IMR-90 (cell line): ENCODE results near the gene SPINT2. TPM values are rescaled to one million over a fixed set of nuclear protein-coding genes. Genes with fewer than 3 reads are reported as not detected.

Experiments
- ATAC-seq: fragments of 200-7000 bp; cut with Tn5 transposase; 2 replicates; pipeline ENCODE4 v1.9.1; 2020; ENCODE audit warnings: low read depth, mild to moderate bottlenecking, moderate library complexity
- BruUV-seq: library from RNA; stranded (reverse); fragments of 400-500 nt; replicated peaks from 2 replicates; lab custom pipeline; 2021; lab: Mats Ljungman, UMichigan
- CTCF ChIA-PET: fragments of 300-600 bp; formaldehyde crosslinking; extraction: SDS; loops from one replicate; lab custom pipeline; 2021; ENCODE audit warnings: antibody characterized with exemption; lab: Yijun Ruan, JAX
- POLR2A ChIA-PET: fragments of 300-600 bp; sonication (Branson Sonifier 250); formaldehyde crosslinking; loops from one replicate; lab custom pipeline; 2022; ENCODE audit warnings: antibody characterized with exemption; ENCODE audit not compliant: unreplicated experiment; lab: Charles Lee
- DNase-seq: peaks from one replicate; pipeline ENCODE4 v3.0.0; 2013
- H2AFZ ChIP-seq: replicated peaks from 2 replicates; pipeline ENCODE3; 2013; ENCODE audit warnings: low read length, mild to moderate bottlenecking; ENCODE audit not compliant: poor library complexity
- H2AK5ac ChIP-seq: 2 replicates; pipeline ENCODE4 v1.6.1; 2013; ENCODE audit warnings: low read depth, low read length, inconsistent platforms
- H2AK9ac ChIP-seq: replicated peaks from 2 replicates; pipeline ENCODE3; 2013; ENCODE audit warnings: mild to moderate bottlenecking, low read depth, low read length, moderate library complexity; ENCODE audit not compliant: poor library complexity
- H2BK120ac ChIP-seq: 2 replicates; pipeline ENCODE4 v1.6.1; 2013; ENCODE audit warnings: low read depth, low read length, inconsistent platforms
- H2BK15ac ChIP-seq: 3 replicates; pipeline ENCODE4 v1.6.1; 2013; ENCODE audit warnings: low read depth, low read length, inconsistent platforms
- H2BK20ac ChIP-seq: 2 replicates; pipeline ENCODE4 v1.6.1; 2013; ENCODE audit warnings: low read depth, mild to moderate bottlenecking, inconsistent platforms, low read length, moderate library complexity
- H2BK5ac ChIP-seq: 2 replicates; pipeline ENCODE4 v1.6.1; 2013; ENCODE audit warnings: mild to moderate bottlenecking, low read depth, low read length, inconsistent platforms; ENCODE audit not compliant: poor library complexity, severe bottlenecking
- H3K14ac ChIP-seq: replicated peaks from 2 replicates; pipeline ENCODE4 v1.6.1; 2013; ENCODE audit warnings: low read depth, low read length, inconsistent platforms
- H3K18ac ChIP-seq: 2 replicates; pipeline ENCODE4 v1.6.1; 2013; ENCODE audit warnings: low read depth, low read length, control low read depth
- H3K23ac ChIP-seq: 2 replicates; pipeline ENCODE4 v1.6.1; 2013; ENCODE audit warnings: low read depth, low read length, inconsistent platforms
- H3K27ac ChIP-seq: 2 replicates; pipeline ENCODE4 v1.5.1; 2013; ENCODE audit warnings: mild to moderate bottlenecking, control low read depth, low read length; ENCODE audit not compliant: insufficient read depth
- H3K27me3 ChIP-seq: 2 replicates; pipeline ENCODE4 v1.6.1; 2013; ENCODE audit warnings: low read length; ENCODE audit not compliant: control insufficient read depth, insufficient read depth
- H3K36me3 ChIP-seq: 2 replicates; pipeline ENCODE4 v1.6.1; 2013; ENCODE audit warnings: low read length, mixed read lengths; ENCODE audit not compliant: control insufficient read depth, insufficient read depth
- H3K4ac ChIP-seq: 2 replicates; pipeline ENCODE4 v1.6.1; 2013; ENCODE audit warnings: low read depth, low read length, inconsistent platforms
- H3K4me1 ChIP-seq: 2 replicates; pipeline ENCODE4 v1.6.1; 2013; ENCODE audit warnings: low read length, mixed read lengths; ENCODE audit not compliant: control insufficient read depth, insufficient read depth
- H3K4me2 ChIP-seq: 2 replicates; pipeline ENCODE4 v1.6.1; 2013; ENCODE audit warnings: low read depth, mild to moderate bottlenecking, control low read depth, low read length, moderate library complexity
- H3K4me3 ChIP-seq: 2 replicates; pipeline ENCODE4 v1.5.1; 2013; ENCODE audit warnings: low read depth, mild to moderate bottlenecking, control low read depth, low read length, moderate library complexity; ENCODE audit not compliant: insufficient read depth
- H3K56ac ChIP-seq: 2 replicates; pipeline ENCODE4 v1.6.1; 2013; ENCODE audit warnings: low read length, inconsistent platforms; ENCODE audit not compliant: insufficient read depth; ENCODE audit errors: extremely low read depth
- H3K79me1 ChIP-seq, 2 experiments: 2 replicates each; pipeline ENCODE4 v1.6.1; 2013; ENCODE audit warnings: low read length in 2 of 2, inconsistent platforms in 1 of 2, low read depth in 1 of 2
- H3K9ac ChIP-seq: 2 replicates; pipeline ENCODE4 v1.6.1; 2013; ENCODE audit warnings: low read depth, low read length, control low read depth
- H3K9me1 ChIP-seq: 2 replicates; pipeline ENCODE4 v1.6.1; 2013; ENCODE audit warnings: low read length, inconsistent platforms; ENCODE audit not compliant: insufficient read depth
- H3K9me3 ChIP-seq: 2 replicates; pipeline ENCODE4 v1.6.1; 2013; ENCODE audit warnings: low read length; ENCODE audit not compliant: control insufficient read depth, insufficient read depth
- H4K20me1 ChIP-seq: 2 replicates; pipeline ENCODE4 v1.6.1; 2013; ENCODE audit warnings: low read length, inconsistent platforms; ENCODE audit not compliant: insufficient read depth
- H4K5ac ChIP-seq: 2 replicates; pipeline ENCODE4 v1.6.1; 2013; ENCODE audit warnings: mild to moderate bottlenecking, low read depth, low read length, control low read depth
- H4K8ac ChIP-seq, 2 experiments: 2 replicates each; pipeline ENCODE4 v1.6.1; 2013; ENCODE audit warnings: low read depth in 2 of 2, low read length in 2 of 2, control low read depth in 1 of 2, inconsistent platforms in 1 of 2
- H4K91ac ChIP-seq: 2 replicates; pipeline ENCODE4 v1.6.1; 2013; ENCODE audit warnings: low read depth, low read length, inconsistent platforms; ENCODE audit not compliant: insufficient read depth
- BHLHE40 ChIP-seq: fragments of 150-350 bp; IDR thresholded peaks from 2 replicates; pipeline ENCODE4 v1.6.1; 2016; ENCODE audit warnings: mild to moderate bottlenecking, low read depth, low read length
- MAFK ChIP-seq: IDR thresholded peaks from 2 replicates; pipeline ENCODE4 v1.6.1; 2012; ENCODE audit warnings: low read depth, low read length, improper control_type of control experiment
- MXI1 ChIP-seq: IDR thresholded peaks from 2 replicates; pipeline ENCODE4 v1.6.1; 2012; ENCODE audit warnings: low read depth, mild to moderate bottlenecking, low read length, moderate library complexity, borderline replicate concordance
- RAD21 ChIP-seq: IDR thresholded peaks from 2 replicates; pipeline ENCODE4 v1.6.1; 2012; ENCODE audit warnings: low read length, improper control_type of control experiment
- RFX5 ChIP-seq: IDR thresholded peaks from 2 replicates; pipeline ENCODE4 v1.8.0; 2012; ENCODE audit warnings: low read depth, mild to moderate bottlenecking, low read length, moderate library complexity
- SMC3 ChIP-seq: fragments of 150-350 bp; IDR thresholded peaks from 2 replicates; pipeline ENCODE4 v1.6.1; 2016; ENCODE audit warnings: low read depth, mild to moderate bottlenecking, antibody characterized with exemption, low read length, moderate library complexity
- WGBS, 2 experiments: methylation state at CpG; one replicate each; pipeline versions ENCODE4 v1.1.5 to v1.1.7; 2013; ENCODE audit warnings: missing lambda C conversion rate in 2 of 2; ENCODE audit not compliant: insufficient read length in 1 of 2; ENCODE audit errors: extremely low coverage in 2 of 2; 5-methylcytosine and 5-hydroxymethylcytosine counted together
- dilution Hi-C: fragments of 300-500 bp; cut with HindIII; formaldehyde crosslinking; loops from one replicate; pipeline ENCODE4 v1.14.3; 2018; ENCODE audit warnings: low sequenced_read_pairs; ENCODE audit not compliant: unreplicated experiment
- in situ Hi-C: fragments of 300-500 bp; cut with MboI; formaldehyde crosslinking; loops from 3 replicates; pipeline ENCODE4 v1.14.3; 2019; ENCODE audit warnings: low sequenced_read_pairs, inconsistent platforms, mixed read lengths
- intact Hi-C: fragments of 100-400 bp; cut with micrococcal nuclease; formaldehyde crosslinking; loops from 2 replicates; pipeline ENCODE4 v1.10.0; 2022
- polyA plus RNA-seq, 3 experiments: library from polyadenylated mRNA; depleted of rRNA; stranded (reverse); fragments of >200 nt; gene quantifications; 2 replicates each; pipeline ENCODE4 v1.2.3, GENCODE V29; 2012; ENCODE audit warnings: low replicate concordance in 1 of 3
- total RNA-seq: library from RNA; depleted of rRNA; stranded (reverse); fragments of >200 nt; gene quantifications from 2 replicates; pipeline ENCODE4 v1.2.3, GENCODE V29; 2012
- TF ChIP-seq, protein P1 (sequence below): conservative IDR thresholded peaks from 2 replicates; pipeline ENCODE4 v1.5.1; 2012; ENCODE audit warnings: mild to moderate bottlenecking, low read depth, low read length, improper control_type of control experiment

The SPINT2 gene
- total and polyA plus RNA-seq, 2 of the 4 experiments (the other 2 are of a cell fraction), result 0.54 to 1.2 TPM

GRCh38 chr19:38233740-38234251 lies 30.6 kb upstream of the SPINT2 start:
- POLR2A ChIA-PET, result interaction anchor here (0.5 kb wide), 1 partner anchor 133 kb away, joined by 11 read pairs; no protein-coding TSS in a partner anchor
- Histone ChIP-seq H2AK5ac (no peak overlapping the region), H2BK20ac (no peak overlapping the region), H3K27me3 (peaks cover 5% of the 10 kb centered on the region; the same call in 1 of the 2 replicates), H3K4me1 (no peaks in the 10 kb centered on the region), H2BK120ac (no peak overlapping the region), H3K36me3 (no peaks in the 10 kb centered on the region), H3K14ac (no peak overlapping the region), H2AK9ac (peak overlapping the region; percentile 66), H4K91ac (no peak overlapping the region), H4K20me1 (no peaks in the 10 kb centered on the region), H3K4me2 (no peak overlapping the region), H4K5ac (peak overlapping the region; percentile 82; the same call in 1 of the 2 replicates), H3K9me1 (no peaks in the 10 kb centered on the region), H2AFZ (peak overlapping the region; percentile 95), H3K9me3 (no peaks in the 10 kb centered on the region), H3K56ac (no peak overlapping the region), H2BK5ac (no peak overlapping the region), H3K79me1 (no peaks in the 10 kb centered on the region), H3K4me3 (no peak overlapping the region), H2BK15ac (no peak overlapping the region), H3K18ac (no peak overlapping the region), H3K9ac (no peak overlapping the region), H4K8ac (peak overlapping the region; percentile 10 to 93; a peak in 2 of 4 replicates), H3K27ac (no peak overlapping the region), H3K23ac (no peak overlapping the region), H3K4ac (no peak overlapping the region)
- DNase-seq, result peak; percentile 59
- ATAC-seq, result peak; percentile 41
- CTCF ChIA-PET, result interaction anchor here (0.6 to 1.9 kb wide), 4 partner anchors 67 to 124 kb away, joined by 3 to 6 read pairs (median 4); partner anchors contain the start of genes CATSPERG and KCNK6
- WGBS, 2 experiments, result 55% methylated on average over 4 of the region's 7 CpGs; no CpG with 5 or more reads in 1 of the 2 experiments
- dilution Hi-C loops, result no loop called here
- in situ Hi-C loops, result loop anchor here (5.0 to 25.0 kb wide), 3 partner anchors 99 to 404 kb away; partner anchors contain the start of gene ACTN4
- TF ChIP-seq RFX5 (no peak), RAD21 (peak; percentile 91), MXI1 (no peak), SMC3 (peak; percentile 91), MAFK (no peak), BHLHE40 (no peak)
- TF ChIP-seq, protein P1, sequence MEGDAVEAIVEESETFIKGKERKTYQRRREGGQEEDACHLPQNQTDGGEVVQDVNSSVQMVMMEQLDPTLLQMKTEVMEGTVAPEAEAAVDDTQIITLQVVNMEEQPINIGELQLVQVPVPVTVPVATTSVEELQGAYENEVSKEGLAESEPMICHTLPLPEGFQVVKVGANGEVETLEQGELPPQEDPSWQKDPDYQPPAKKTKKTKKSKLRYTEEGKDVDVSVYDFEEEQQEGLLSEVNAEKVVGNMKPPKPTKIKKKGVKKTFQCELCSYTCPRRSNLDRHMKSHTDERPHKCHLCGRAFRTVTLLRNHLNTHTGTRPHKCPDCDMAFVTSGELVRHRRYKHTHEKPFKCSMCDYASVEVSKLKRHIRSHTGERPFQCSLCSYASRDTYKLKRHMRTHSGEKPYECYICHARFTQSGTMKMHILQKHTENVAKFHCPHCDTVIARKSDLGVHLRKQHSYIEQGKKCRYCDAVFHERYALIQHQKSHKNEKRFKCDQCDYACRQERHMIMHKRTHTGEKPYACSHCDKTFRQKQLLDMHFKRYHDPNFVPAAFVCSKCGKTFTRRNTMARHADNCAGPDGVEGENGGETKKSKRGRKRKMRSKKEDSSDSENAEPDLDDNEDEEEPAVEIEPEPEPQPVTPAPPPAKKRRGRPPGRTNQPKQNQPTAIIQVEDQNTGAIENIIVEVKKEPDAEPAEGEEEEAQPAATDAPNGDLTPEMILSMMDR, result peak; percentile 81
- no TSS peak for BruUV-seq
- intact Hi-C loops, result loop anchor here (1.0 to 10.0 kb wide), 4 partner anchors 102 to 401 kb away; partner anchors contain the start of genes CATSPERG, GGN and SPRED3
